GM18507 (cell line): ENCODE measurements around the gene IFT52.
"Not testable (repeated sequence)": the region's sequence is repeated elsewhere in the genome, so short reads cannot be mapped to it uniquely, and the experiment has no call there.

Experiments used
- DNase-seq: peaks from one replicate; pipeline ENCODE4 v3.0.0; 2011; ENCODE audit warnings: low read depth; ENCODE audit not compliant: insufficient read length; ENCODE audit errors: extremely low spot score
- FAIRE-seq: peaks from 2 replicates; lab custom pipeline; 2011; peaks lifted over from hg19 to GRCh38; lab: Jason Lieb, UNC

The IFT52 gene

DNA sequence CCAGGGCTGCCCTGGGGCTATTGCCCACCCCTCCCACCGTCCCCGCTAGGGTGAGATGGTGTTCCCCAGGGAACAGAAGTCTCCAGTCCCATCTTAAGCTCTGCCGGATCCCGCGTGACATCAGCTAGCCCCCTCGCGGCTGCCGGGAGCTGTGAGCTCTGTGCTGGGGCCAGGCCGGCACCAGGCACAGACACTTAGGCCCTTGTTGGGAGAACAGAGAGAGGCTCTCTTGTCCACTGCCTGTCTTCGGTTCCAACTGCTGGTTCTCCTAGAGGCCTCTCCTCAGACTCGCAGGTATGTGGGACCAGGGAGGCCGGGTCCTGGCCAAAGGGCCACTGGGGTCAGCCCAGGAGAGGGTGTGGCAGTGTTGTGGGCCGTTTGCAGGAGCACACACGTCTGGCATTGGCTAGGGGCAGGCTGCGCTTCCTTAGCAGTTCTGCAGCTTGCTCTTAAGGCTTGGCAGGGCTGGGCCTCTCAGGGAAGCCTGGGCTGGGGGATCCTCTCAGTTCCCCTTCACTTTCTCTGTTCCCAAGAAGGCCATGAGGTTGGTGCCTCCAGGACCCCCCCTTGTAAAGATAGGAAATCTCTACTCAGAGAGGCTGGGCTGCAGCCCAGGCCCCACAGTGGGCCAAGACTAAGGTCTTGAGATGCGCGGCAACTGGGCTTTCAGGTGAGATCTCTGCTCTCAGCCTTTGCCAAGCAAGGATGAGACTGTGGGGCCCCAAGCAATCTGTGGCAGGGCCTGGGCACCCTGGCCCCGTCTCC, 25.6 kb upstream of the IFT52 start:
- FAIRE-seq: no peak
- DNase-seq: no peak

DNA sequence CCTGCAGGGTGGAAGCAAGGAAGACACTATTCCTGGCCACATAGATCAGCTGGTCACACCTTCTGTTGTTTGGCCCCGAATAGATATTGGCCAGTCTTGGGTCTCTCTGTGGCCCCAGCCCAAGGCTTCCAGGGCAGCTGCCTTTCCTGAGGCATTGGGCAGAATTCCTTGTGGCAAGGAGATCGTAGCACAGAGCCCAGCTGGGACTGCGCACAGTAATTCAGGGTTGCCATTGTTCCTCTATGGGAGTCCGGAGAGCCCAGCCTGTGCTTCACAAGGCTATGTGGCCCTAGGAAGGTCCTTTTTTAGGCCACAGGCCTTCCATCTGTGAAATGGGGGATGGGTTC, 25.0 kb upstream of the IFT52 start:
- FAIRE-seq (no peak), DNase-seq (no peak)

DNA sequence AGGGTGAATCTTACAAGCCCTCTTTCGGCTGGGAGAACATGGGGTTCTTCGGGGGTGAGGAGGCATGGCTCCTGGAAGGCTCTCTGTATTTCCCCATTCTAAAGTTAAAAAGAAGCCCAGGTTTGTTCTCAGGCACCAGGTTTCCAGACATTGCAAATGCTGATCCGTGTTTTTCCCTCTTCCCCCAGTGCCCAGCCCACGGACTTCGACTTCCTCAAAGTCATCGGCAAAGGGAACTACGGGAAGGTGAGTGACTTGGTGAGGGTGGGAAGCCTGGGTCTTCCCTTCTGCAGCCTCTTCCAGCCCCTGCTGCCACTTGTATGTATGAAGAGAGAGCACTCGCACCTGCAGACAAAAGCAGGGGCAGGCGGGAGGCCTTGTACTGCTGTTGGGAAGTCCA, 23.3 kb upstream of the IFT52 start:
- DNase-seq (no peak), FAIRE-seq (no peak)

DNA sequence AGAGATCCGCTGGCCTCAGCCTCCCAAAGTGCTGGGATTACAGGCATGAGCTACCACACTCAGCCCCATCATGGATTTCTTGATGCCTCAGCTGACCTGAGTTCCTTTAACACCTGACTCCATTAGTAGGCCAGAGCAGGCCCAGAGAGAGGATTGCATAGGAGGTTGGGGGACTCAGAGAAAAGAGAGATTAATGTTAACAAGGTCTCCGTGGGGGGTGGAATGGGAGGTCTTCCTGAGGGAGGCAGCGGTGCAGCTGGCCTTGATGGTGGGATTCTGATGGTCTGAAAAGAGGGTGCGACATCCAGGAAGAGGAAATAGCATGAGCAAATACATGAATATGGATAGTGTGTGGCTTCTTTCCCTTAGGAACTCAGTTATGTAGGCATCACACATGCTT, 22.0 kb upstream of the IFT52 start:
- FAIRE-seq: no peak
- DNase-seq: no peak

DNA sequence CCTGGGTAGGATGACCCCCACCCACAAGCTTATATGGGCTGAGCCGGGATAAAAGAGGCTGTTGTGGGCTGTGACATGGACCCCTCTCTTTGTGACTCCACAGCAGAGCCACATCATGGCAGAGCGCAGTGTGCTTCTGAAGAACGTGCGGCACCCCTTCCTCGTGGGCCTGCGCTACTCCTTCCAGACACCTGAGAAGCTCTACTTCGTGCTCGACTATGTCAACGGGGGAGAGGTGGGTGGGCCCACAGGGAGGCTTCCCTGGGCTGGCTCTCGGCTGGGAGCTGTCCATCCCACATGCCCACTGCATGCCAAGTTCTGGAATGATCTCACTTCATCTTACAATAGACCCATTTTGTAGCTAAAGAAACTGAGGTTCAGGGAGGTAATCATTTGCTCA, 21.5 kb upstream of the IFT52 start:
- DNase-seq (no peak), FAIRE-seq (no peak)

DNA sequence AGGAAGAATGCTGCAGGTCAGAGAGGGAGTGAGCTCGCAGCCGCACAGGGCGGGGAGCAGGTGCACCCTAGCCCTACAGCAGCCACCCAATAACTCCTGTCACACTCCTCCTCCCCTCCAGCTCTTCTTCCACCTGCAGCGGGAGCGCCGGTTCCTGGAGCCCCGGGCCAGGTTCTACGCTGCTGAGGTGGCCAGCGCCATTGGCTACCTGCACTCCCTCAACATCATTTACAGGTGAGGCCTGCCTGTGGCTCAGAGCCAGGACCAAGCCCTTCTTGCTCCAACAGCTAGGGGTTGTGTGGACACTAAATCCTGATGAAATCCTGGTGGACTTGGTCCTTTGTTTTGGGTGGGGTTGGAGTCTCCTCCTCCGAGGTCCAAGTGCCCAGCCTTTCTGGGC, 20.2 kb upstream of the IFT52 start:
- no peak for FAIRE-seq
- DNase-seq: no peak

DNA sequence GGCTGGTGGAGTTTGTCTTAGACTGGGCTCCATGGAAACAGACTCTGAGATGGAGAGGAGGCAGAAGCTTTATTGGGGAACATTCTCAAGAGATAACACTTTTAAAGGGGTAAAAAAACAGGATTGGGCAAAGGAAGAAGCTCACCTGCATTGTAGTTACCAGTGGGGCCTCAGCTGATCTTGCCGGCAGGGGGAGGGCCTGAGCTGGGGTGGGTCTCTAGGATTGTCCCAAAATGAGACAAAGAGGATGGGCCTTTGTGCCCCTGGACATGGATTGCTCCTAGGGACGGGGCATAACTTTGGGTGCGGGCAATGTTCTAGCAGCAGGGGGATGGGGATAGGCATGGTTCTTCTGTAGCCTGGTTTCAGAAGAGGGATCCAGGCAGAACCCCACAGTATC, 19.4 kb upstream of the IFT52 start:
- no peak for DNase-seq
- no peak for FAIRE-seq

DNA sequence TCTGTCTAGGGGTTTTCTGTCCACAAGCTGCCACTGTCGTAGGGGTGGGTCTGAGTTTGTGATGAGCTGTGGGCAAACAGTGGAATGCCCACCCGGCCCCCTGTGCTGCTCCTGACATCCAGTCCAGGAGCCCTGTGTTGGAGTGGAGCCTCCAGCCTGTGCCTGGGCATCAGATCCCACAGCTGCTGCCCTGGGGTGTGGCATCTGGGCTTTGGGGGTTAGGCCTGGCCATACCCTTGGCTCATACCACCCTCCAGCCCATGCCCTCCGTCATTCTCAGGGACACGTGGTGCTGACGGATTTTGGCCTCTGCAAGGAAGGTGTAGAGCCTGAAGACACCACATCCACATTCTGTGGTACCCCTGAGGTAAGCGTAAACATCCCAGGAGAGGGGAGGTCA, 19.0 kb upstream of the IFT52 start:
- no peak for DNase-seq
- no peak for FAIRE-seq

DNA sequence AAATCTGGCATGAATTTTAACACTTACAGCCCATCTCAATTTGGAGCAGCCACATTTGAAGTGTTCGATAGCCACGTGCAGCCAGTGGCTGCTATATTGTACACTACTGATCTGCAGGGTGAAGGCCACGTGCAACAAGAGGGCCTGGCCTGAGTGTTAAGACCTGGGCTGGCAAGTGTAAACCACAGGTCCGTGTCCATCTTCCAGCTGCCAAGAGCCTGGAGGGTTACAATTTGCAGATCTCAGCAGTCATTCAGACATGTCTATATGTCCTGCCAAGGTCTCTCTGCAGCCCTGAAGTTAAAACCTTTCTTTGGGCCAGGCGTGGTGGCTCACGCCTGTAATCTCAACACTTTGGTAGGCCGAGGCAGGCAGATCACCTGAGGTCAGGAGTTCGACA, 17.8 kb upstream of the IFT52 start:
- FAIRE-seq (no peak), DNase-seq (no peak)

DNA sequence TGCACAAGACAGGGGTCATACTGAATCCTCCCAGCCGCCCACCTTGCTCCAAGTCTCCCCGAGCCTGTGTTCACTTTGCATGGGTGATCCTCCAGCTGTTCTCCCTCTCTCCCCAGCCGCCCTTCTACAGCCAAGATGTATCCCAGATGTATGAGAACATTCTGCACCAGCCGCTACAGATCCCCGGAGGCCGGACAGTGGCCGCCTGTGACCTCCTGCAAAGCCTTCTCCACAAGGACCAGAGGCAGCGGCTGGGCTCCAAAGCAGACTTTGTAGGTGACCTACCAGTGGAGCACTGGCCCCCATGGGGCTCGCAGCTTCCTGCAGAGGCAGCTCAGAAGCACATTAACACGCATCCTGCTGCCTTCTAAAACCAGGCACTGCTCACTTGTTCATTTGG, 14.6 kb upstream of the IFT52 start:
- FAIRE-seq: no peak
- no peak for DNase-seq

DNA sequence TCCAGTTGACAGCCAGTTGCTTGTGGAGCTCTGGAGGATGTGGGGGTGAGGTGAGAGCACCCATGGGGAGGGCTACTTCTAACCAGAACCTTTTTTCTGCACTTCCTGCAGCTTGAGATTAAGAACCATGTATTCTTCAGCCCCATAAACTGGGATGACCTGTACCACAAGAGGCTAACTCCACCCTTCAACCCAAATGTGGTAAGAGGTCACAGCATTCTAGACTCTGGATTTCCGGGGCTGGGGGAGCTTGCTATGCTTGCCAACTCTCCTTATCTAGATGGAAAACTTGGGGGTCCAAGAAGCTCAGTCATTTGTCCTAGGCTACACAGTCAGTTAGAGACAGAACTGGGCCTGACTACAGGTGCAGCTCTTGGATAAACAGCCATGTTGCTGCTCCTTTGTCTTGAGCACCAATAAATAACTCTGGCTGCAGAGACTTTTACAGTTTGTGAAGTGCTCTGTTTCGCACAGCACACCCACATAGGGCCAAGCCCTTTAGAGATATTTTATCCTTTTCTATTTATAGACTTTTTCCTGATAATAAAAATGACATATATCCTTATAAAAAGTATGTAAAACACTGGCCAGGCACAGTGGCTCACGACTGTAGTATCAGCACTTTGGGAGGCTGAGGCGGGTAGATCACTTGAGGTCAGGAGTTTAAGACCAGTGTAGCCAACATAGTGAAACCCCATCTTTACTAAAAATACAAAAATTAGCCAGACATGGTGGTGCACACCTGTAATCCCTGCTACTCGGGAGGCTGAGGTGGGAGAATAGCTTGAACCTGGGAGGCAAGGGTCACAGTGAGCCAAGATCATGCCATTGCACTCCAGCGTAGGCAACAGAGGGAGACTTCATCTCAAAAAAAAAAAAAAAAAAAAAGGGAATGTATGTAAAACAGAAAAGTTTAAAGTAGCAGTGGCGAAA, 10.6 kb upstream of the IFT52 start:
- FAIRE-seq: no peak

DNA sequence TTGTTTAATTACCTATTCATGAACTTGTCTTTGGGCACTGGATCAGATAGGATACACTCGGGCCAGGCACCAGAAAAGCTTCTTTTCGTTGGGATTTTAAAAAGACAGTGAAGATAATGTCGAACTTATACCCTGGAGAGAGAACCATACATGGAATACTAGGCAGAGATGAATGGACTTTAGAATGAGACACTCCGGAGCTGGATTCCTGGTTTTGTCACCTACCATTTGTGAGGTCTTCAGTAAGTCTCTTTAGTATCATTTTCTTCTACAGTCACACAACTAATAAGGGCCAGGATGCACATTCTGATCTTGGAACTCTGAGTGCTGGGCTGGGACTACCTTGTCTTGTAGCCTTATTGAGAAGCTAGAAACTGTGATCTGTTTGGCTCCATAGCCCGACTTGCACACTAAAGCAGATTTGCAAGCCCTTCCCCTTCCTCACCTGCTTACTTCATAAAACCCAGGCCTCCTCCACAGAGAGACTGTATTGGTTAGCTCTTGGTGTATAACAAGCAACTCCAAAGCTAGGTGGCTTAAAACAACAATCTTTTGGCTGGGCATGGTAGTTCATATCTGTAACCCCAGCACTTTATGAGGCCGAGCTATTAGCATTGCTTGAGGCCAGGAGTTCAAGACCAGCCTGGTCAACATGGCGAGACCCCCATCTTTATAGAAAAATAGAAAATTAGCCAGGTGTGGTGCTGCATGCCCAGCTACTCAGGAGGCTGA, 7.4 kb upstream of the IFT52 start:
- DNase-seq (no peak), FAIRE-seq (no peak)

More for the DNA sequence above, 10.6 kb upstream of the IFT52 start:
- DNase-seq: no peak

DNA sequence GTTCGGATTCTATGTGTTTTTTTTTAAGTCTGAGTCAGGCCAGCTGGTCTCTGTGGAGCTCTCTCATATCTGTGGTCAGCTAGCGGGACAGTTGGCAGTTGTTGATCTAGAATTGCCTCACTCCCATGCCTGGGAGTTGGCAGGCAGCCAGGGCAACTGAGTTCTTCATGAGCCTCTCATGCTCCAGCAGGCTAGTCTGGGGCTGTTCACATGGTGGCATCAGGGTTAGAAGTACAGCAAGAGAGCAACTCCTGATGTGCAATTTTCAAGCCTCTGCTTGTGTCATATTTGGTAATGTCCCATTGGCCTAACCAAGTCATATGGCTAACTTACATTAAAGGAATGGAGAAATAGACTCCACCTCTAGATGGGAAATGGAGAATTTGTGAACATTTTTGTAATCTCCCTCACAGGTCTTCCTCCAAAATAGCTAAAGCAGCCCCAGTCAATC, 6.7 kb upstream of the IFT52 start:
- DNase-seq (no peak), FAIRE-seq (no peak)

DNA sequence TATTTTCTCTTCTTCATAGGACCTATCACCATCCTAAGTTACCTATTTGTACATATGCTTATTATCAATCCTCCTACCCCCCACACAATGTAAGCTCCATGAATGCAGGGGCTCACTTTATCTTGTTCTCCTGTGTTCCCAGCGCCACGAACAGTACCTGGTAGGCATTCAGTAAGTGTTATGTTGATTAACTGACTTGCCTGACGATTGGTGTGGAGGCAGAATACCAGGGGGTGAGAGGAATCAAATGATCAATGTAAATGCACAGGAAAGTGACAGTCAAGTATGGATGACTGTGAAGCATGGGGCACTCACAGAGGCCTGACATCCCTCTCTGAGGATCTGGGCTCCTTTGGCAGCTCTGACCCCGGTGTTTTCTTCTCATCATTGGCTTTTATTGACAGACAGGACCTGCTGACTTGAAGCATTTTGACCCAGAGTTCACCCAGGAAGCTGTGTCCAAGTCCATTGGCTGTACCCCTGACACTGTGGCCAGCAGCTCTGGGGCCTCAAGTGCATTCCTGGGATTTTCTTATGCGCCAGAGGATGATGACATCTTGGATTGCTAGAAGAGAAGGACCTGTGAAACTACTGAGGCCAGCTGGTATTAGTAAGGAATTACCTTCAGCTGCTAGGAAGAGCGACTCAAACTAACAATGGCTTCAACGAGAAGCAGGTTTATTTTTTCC, 6.1 kb upstream of the IFT52 start:
- no peak for DNase-seq
- no peak for FAIRE-seq

DNA sequence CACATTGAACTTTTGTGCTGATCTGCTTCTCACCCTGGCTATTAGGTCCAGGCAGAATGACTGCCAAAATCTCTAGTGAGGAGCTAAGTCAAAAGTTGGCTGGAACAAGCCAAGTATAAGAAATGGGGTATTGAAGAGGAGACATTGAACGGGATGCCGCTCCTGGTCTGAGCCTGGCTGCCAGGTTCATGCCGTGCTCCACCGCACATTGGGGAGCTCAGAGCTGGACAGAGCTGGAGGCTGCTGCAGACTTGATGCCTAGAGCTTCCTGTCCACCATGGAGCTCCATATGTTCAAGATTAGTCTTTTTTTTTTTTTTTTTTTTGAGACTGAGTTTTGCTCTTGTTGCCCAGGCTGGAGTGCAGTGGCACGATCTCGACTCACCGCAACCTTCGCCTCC, 4.1 kb upstream of the IFT52 start:
- FAIRE-seq: no peak
- no peak for DNase-seq

DNA sequence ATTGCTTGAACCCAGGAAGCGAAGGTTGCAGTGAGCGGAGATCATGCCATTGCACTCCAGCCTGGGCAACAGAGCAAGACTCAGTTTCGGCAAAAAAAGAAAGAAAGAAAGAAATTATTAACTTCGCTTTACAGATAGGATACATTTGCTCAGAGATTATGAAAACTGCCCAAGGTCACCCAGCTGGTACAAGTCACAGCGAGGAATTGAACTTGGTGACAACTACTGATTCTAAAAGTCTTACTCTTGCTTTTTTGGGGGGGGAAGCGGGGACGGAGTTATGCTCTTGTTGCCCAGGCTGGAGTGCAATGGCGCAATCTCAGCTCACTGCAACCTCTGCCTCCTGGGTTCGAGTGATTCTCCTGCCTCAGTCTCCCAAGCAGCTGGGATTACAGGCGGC, 2.2 kb upstream of the IFT52 start:
- DNase-seq, FAIRE-seq: not testable (repeated sequence)

DNA sequence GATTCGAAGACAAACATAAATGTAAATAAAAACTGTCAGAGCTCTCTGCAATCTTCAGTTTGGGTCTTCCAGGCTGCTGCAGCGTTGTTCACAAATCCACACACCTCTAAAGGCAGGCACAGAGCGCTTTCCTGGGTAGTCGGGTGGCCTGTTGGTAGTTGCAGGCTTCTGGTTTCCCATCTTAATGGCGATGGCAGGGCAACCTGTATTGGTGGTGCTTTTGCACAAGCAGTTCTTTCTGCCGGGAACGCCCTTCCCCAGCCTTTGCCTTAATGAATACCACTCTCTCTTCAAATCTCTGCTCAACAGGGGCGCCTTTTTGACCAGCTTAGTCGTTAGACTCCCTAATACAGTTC, 723 bp upstream of the IFT52 start:
- DNase-seq: no peak
- FAIRE-seq: no peak

DNA sequence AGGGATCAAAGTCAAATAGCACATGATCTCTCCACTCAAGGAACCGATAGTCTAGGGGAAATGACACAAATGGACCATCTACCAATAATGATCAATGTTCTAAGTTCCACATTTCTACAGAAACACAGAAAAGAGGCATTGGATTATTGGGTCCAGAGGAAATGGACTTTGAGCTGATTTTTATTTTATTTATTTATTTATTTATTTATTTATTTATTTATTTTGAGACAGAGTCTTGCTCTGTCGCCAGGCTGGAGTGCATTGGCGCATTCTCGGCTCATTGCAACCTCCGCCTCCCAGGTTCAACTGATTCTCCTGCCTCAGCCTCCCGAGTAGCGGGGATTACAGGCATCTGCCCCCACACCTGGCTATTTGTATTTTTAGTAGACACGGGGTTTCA, 11.2 kb downstream of the IFT52 start:
- not testable (repeated sequence) for FAIRE-seq, DNase-seq

DNA sequence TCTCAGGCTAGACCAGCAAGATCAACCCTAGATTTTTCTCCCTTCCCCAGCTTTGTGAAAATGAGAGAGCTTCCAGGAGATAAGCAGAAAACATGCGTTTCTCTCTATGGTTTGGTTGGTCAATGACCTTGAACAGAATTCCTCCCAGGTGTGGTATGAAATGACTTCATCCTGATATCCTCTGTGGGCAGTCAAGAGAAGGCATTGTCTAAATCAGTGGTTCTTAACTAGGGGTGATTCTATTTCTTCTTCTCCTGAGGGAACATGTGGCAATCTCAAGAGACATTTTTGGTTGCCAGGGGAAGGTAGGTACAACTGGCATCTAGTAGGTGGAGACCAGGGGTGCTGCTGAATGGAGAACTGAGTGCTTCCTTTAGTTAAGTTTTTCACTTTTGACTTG, 12.4 kb downstream of the IFT52 start:
- DNase-seq (no peak), FAIRE-seq (no peak)

DNA sequence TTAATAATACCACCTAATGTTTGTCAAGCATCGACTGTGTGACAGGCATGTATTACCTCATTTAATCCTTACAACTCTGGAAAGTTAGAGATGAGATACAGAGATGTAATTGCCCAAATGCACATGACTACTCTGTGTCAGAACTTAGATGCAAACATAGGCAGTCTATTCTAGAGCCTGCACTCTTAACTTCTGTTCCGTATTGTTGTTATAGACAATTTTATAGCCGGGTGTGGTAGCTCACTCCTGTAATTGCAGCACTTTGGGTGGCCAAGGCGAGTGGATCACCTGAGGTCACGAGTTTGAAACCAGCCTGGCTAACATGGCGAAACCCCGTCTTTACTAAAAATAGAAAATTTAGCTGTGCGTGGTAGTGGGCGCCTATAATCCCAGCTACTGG, 15.0 kb downstream of the IFT52 start:
- no peak for FAIRE-seq
- DNase-seq: no peak
